ENCODE data around the gene EGFLAM.

EGFLAM gene

DNA sequence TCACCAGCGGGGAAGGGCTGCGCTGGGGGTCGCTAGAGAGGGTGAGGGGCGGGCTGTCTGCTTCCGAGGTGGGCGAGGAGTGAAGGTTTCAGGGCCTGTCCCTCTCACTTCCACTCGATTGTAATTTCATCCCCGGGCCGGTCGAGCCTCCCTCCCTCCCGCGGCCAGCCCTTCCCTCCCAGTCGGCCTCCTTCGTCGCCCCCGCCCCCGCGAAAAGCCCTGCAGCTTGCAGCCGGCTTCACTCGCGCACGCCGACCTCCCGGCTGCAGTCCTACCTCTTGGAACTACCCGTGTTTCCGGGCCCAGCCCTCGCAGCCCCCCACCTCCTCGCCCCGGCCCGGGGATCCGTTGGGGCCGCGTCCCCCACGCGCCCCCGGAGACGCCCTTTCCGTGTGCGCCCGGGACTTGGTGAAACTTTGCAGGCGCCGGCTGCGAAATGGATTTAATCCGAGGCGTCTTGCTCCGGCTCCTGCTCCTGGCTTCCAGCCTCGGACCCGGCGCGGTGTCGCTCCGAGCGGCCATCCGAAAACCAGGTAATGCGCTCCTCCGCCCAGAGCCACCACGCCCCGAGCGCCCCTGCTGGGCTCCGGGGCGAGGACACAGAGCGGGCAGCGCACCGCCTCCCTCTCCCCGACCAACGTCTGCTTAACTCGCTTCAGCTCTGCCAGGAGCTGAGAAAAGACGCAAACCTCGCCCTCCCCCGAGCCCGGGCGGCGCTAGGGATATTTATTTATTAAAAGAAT, at the start of gene EGFLAM:
Gene EGFLAM, plus strand, starts transcription at position 241 of the 743 bp plus-strand sequence. Its CDS starts 196 bp downstream, at position 437.
- DNase-seq: no peak

DNA sequence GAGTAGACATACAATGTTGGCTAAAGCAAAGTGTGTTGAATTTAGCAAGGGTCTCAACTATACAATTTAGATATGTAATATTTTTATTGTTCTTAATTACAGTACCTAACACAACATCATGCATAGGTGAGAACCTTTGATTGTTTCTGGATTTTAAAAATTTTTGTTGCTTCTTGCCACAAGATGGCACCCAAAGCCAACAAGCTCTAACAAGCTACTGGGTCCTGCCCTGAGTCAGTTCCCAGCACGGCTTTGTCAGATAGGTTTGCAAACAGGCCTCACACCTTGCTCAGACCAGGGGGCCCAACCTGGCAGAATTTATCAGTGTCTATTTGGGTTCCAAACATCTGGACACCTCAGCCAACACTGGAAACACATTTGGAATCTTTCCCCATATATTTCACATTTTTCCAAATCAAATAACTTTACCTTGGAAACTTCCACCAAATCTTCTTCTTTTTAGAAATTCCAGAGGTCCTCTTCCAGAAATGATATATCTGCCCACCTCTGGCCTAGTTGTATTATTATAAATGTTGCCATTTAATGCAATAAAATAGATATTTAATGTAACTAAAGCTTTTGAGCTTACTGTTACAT, 49.5 kb upstream of the EGFLAM start:
- DNase-seq: no peak

DNA sequence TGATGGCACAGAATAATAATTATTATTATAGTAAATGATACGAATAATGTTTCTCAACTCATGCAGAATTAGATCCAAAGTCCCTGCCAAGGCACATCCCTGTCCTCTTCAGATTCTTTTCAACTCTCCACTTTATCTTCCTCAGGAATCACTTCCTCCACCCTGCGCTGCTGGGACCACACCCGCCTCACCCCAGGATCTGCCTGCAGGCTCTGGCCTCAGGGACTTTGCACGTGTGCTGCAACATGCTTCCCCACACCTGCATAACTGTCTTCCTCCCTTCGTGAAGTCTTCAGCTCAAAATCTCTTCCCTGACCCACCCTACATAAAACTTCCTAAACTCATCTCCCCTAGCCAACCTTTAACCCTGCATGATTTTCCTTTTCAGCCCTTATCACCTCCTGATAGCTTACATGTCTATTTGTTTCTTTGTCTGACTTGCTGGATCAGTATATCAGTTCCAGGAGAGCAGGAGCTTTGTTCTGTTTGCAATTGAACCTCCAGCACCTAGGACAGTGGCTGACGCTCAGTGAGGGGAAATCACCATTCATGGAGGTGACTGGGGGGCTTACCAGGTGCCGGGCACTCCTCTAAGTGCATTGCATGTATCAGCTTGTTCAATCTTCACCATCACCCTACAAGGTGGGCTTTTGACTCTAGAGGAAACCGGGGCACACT, 47.5 kb upstream of the EGFLAM start:
- no peak for DNase-seq

DNA sequence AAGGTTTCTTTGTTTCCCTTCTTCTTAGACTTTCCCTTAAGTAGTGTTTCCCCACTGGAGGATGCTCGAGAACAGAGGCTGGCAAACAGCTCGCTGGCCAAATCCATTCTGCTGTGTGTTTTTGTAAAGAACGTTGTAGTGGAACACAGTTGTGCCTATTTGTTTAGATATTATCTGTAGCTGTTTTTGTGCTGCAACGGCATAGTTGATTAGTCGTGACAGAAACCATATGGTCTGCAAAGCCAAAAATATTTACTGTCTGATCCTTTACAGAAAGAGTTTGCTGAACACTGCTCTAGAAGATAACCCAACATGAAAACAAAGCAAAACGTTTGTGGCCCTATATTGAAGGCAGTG, 47.0 kb upstream of the EGFLAM start:
- DNase-seq: no peak

DNA sequence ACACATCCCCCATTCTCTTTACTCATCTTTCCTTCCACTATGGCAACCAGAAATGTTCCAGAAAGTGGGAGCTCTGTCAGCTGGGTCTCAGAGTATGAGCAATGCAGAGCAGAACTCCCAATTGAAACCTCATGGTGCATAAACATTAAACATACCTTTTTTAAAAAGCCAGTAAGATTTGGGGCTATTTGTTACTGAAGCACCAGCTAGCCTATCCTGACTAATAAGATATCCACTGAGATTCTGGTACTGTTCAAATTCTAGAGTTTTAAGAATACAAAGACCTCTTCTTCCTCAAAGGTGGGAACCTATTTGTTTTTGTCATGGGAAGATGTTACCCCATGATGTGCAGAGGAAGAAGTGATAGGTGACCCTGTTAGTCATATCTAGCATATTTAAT, 46.1 kb upstream of the EGFLAM start:
- no peak for DNase-seq

DNA sequence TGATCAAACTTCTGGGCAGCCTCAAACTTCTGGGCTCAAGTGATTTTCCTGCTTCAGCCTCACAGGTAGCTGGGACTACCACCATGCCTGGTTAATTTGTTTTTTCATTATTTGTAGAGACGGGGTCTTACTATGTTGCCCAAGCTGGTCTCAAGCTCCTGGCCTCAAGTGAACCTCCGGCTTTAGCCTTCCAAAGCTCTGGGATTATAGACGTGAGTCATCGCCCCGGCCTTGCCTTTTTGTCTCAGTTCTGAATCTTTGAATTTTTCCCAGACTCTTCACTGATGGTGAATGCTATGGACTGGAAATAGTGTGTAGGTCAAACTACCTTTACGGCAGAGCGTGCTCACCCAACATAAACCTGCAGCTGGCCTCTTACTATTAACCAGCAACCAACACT, 32.3 kb upstream of the EGFLAM start:
- DNase-seq: no peak

DNA sequence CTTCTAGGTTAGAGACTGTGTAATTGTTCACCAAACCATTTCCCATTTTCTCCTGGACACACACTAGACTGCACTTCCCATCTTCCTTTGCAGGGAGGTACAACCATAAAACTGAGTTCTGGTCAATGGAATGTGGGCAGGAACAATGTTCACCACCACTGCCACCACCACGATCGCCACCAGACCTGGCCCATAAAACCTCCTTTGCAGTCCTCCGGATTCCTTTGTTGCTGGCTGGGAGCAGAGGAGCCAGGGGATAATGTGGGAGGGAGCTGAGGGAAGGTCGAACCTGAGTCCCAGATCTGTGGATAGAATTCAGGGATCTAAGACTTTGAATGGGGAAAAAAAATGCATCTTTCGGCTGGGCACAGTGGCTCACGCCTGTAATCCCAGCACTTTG, 29.4 kb upstream of the EGFLAM start:
- DNase-seq: no peak

DNA sequence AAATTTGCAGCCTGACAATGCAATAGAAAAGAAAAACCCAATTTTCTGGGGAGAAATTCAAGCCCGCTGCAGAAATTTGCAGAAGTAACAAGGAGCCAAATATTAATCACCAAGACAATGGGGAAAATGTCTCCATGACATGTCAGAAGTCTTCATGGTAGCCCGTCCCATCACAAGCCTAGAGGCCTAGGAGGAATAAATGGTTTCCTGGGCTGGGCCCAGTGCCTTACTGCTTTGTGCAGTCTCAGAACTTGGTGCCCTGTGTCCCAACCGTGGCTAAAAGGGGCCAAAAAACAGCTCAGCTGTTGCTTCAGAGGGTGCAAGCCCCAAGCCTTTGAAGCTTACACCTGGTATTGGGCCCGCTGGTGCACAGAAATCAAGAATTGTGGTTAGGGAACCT, 23.6 kb upstream of the EGFLAM start:
- no peak for DNase-seq

DNA sequence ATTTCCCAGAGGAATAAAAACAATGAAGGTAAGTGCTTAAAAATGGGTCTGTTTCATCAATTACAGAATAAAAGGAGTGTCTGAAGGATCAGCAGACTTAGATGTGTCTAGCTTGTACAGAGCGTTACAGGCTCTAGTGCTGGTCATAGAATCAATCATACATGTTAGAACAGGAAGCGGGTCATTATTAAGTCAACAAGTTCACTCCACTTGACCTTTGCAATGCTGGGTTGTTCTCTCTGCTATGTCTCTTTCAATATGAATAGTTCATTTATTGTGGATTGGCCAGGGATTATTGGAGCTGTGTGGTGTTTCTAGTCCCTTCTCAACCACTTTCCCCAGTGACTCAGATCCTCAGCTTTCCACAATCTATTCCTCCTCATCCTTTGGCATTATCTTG, 20.7 kb upstream of the EGFLAM start:
- no peak for DNase-seq

DNA sequence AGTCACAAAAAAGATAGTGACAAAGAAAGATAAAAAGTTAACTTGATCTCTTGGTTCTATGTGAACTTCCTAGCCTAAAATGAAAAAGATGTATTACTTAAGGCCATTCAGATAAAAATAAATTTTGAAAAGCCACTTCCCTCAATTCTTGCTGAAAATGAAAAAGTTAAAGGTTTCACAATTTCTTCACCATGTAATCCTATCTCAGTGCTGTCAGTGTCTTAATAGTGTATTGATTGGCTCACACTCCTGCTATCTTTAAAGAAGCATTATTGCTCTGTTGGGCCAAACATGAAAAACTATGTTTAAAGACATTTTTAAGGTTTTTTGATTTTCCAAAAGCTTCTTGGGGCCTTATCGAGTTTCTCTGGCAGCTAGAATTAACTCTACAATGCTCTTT, 18.1 kb upstream of the EGFLAM start:
- DNase-seq: no peak

DNA sequence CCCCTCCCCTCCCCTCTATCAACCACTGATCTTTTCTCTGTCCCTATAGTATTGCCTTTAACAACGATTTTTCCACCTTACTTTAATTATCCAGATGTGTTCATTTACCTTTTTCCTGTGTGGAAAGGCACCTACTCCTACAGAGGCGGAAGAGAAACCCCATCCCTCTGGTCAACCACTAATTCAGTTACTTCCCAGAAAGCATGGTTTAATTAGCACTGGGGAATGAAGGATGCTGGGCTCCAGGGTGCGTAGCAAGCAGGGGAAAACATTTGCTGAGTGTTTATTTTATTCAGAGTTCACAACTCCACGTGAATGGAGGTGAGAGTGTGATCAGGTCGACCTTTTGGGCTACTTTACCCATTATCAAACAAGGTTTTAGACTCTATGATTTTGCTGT, 16.7 kb upstream of the EGFLAM start:
- no peak for DNase-seq

DNA sequence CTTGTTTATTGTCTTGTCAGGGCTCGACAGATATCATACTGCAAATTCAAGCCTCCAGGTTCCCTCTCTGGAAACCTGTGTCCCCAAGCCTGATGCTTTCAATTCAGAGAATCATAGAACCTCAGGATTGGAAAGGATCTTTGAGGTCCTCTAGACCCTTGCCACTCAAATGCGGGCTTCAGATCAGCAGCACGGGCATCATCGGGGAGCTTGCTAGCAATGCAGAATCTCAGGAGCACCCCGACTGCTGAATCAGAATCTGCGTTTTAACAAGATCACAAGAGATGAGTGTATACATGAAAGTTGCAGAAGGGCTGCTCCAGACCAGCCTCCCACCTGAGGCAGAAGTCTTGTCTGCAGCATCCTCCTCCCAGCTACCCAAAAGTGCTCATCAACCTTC, 13.1 kb upstream of the EGFLAM start:
- no peak for DNase-seq

DNA sequence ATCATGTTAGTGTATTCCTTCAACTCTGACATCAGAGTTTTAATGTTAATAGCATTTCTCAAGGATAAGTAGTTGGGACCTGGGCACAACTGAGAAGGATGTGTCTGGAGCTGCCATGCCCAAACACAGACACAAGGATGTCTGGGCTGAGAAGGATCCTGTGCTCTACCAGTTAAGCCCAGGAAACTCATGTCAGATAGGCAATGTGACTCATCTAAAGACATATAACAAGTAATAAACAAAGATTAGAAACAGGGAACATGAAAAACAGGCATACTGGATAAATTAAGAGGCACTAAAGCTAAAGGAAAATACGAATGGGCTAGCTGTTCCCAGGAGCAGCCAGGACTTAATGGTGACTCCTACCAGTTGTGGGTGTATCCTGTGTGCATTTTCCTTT, 9.1 kb upstream of the EGFLAM start:
- DNase-seq: no peak

DNA sequence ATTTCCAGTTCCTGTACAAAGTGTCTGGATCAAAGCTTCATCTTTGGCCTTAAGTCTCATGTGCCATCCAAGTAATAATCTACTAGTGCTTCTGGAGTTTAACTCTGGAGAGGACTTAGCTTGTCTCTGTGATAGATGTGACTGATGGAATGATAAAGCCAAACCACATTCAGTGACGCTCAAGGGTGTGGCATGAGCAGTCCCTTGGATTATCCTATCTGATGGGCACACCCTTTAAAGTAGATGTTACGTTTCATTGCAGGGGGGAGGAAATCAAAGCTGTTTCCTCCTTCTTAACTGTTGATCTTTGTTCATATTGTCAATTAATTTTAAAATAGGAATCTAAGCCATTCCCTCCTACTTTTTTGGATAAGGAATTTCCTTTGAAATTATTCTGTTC, 8.5 kb upstream of the EGFLAM start:
- no peak for DNase-seq

DNA sequence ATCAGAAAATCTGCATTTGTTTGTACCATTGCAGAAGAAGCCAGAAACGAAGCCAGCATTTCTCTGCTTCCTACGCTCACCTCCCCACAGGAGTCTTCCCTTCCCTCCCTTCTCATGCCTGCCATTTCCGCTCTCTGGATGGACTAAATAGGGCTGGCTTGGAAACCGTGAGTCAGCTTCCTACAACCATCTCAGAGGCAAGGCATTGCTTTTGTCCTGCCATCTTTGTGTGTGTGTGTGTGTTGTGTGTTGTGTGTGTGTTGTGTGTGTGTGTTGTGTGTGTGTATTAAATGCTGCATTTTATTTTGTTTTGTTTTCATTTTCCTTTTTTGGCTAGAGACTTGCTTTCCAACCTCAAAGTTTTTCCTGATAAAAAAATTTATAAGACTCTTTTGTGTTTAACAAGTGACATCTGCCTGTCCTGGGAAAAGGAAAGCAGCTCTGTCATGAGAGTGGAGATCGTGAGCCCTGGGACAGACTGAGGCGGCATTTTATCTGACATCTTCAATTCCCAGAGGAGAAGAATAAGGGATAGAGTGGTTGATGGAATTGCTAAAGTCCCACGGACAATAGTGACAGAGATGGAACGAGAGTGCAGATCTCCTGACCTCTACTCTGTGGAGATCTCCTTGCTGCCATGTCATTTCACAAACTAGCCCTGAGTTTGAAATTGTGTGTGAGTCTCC, 7.5 kb upstream of the EGFLAM start:
- DNase-seq: no peak

DNA sequence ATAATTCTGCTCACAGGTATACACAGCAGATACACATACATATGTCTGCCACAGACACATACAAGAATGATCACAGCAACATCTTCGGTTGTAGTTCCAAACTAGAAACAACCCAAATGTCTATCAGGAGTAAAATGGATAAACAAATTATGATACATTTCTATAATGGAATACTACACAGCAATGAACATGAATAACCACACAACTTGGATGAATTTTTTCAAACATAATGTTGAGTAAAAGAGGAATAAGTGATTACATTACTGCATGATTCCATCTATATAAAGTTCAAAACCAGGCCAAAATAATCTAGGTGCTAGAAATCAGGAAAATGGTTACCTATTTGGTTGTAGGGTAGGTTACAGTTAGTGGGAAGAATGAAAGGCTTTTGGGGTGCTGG, 4.6 kb upstream of the EGFLAM start:
- DNase-seq: no peak

DNA sequence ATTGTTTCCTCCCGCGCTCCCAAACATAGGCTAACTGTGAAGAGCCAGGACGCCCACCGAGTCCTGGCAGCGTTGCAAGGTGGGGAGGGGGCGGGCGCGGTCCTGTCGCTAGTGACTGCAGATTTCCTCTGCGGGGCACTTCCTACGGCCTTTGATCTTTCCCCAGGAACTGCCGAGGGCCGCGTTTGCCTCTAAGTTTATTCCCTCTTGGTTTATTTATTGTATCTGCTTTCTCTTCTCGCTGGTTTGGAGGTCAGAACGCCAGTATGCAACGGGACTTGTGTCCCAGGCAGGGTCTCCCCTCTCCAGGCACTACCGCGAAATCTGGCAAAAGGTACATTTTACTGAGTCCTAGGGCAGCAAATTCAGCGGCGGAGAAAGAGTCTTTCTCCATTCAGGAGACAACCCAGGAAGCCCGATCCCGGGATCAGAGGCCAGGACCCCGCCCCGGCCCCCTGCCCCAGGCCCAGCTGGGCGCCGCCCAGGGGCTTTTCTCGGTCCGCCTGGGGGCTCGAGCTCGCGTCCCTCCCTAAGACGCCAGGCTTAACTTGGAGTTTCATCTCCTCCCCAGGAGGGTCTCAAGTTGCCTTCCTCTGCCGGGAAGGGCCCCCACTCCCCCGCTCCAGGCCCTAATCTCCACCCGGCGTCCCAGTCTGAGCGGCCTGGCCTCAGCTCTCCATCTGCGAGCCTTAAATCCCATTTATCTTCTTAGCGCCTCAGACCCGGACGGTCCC, 884 bp upstream of the EGFLAM start:
- no peak for DNase-seq

DNA sequence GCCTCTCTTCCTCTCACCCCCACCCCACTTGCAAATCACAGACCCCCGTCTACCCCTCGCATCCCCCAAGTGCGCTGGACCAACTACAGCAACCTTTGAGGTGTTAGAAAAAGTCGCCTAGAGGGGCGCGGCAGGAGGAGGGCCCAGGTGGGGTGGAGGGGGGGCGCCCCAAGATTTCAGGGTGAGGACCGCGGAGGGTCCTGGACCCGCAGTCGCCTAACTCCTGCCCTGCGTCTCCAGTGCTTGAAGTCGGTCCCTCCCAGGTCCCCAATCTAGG, 379 bp upstream of the EGFLAM start:
- no peak for DNase-seq

DNA sequence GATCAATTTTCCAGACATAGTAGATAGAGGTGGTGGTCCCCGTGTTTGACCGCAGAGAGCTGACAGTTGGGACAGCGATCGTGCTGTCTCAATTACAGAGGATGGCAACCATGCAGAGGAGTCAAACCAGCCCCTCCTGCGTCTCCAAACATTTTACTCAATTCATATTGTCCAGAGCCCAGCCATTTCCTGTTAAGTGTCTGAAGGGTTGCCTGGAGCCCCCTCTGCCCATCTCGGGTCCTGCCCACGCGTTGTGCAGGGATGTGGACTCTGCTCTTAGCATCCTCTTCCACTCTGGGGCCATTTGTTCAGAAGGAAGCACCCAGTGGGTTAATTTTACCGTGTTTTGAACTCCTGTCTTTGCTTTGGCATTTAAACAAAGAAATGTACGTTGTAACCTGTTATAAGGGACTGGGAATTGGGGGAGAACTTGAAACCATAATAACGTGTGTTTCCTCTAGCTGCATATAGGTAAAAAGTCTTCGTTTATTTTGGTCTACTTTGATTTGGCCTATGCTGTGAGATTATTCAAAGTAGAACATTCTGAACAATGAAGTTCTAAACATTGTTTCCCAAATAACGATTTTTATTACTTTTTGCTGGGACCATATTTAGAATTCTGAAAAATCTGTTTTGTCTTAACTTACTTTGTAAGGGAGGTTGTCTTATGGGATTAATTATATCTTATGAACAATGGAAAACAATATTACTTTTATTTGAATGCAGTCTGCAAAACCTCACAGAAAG, 876 bp downstream of the EGFLAM start:
- DNase-seq: no peak

DNA sequence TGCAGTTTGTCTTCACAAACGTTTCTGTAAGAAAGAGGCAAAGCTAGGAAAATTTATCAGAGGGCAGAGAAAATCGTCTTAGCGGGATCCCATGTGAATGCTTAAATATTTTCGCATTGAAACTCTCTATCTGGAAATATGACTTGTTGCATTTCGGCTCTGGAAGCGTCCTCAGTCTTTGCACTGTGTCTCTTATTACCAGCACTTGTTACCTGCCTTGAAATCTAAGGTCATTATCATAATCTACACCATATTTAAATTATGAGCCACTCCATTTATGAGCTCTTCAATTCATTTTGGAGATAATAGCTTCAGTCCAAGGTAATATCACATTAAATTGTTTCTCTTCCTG, 1.4 kb downstream of the EGFLAM start:
- no peak for DNase-seq

DNA sequence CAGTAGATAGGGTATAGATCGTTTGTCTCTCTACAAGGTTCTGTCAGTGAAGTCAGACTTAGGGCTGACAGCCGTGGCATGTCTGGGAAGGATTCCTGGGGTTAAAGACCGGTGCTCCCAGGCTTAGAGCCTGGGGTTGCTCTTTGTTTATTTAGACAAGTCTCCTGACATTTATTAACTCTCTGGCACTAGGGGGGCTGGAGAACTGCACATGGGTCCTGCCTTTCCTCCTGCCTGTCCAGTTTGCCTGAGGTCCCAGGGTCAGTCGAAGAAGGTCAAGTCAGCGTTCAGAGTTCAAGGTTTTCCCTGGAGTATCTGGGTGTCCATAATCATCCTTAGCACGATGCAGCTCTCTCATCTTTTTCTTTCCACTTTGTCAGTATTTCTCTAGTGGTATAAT, 5.6 kb downstream of the EGFLAM start:
- no peak for DNase-seq

DNA sequence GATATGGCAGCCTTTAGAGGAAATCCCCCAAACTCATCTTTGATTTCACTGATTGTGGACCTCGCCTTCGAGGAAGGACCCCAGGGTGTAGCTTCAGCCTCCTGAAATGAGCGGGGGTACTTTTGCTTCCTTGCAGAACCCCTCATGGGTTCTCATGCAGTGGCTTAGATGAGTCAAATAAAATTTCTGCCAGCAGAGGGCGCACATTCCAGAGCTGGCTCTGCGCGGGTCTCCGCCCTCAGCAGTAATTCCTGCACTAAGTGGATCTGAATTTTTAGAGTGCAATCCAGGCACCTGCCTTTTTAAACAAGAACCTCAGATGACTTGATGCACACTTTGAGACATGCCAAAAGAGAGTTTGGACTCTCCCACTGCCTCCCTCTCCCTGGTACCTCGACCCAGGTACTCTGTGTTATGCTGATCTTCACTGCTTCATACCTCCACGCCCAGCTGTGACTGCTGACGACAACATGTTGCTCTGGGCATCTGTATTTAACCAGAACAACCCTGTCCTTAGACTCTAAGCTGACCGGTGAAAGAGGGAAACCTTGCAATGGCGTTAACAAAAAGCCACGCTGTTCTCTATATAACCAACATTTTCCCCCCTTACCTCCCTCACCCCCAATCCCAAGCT, 7.3 kb downstream of the EGFLAM start:
- peak; percentile 72 for DNase-seq

Measured in activated effector memory CD4-positive, alpha-beta T cell treated with anti-CD3 and anti-CD28 coated beads, Interleukin-2, amount 50 U/mL, for 16 hours (primary cell).